ENCODE results near the gene NKAPL. TPM values are rescaled to one million over a fixed set of nuclear protein-coding genes. Genes with fewer than 3 reads are reported as not detected.

Gene NKAPL
- total and polyA plus RNA-seq, 2 of the 13 experiments (the other 11 are each of a cell fraction or from before 2014, with no cell fraction given): not detected

DNA sequence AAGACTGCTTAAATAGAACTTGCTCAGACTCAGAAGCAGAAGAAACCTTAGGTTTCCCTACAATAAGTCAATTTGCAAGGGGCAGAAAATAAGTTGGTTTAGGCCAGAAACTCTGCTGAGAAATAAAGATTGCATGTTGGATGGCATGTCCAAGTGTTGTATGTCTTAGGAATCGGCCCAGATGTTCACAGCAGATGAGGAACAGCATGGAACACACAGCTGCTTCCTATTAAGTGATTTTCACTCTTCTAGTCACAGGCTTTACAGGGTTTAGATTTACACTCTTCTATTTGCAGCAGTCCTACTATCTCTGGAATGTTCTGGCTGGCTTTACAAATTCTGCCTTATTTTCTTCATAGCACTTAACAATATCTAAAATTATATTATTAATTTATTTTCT is 10.2 kb upstream of the NKAPL start:
- H3K9ac ChIP-seq (ENCODE audit: insufficient read depth, low read depth, low read length): no peak overlapping the region
- DNase-seq (ENCODE audit: low spot score) (no peak), FAIRE-seq (no peak), ATAC-seq (no peak)
- no peak overlapping the region for H3K4me2 ChIP-seq (ENCODE audit: low read depth, low read length)
- peaks cover 12 to 37% of the 10 kb centered on the region in 2 experiments for H3K36me3 ChIP-seq (replicated peaks in 1 of 2; ENCODE audit: control insufficient read depth in 1 of 2, insufficient read depth in 2 of 2, low read length in 2 of 2)
- peaks cover 11% of the 10 kb centered on the region for H3K79me2 ChIP-seq (ENCODE audit: insufficient read depth, low read length)
- no peak overlapping the region for H3K4me3 ChIP-seq (replicated peaks in 1 of 3; ENCODE audit: insufficient read depth in 1 of 3, low read depth in 2 of 3, low read length in 3 of 3)
- ChIA-PET POLR2A (no interaction called here), CTCF (ENCODE audit: low intra/inter-chr PET ratio, low total read pairs) (no interaction called here)
- no peaks in the 10 kb centered on the region; a peak in 1 of 5 replicates for H3K27me3 ChIP-seq (ENCODE audit: control insufficient read depth in 1 of 2, insufficient read depth in 2 of 2, low read length in 2 of 2)
- H3K27ac ChIP-seq (ENCODE audit: extremely low read length, insufficient read depth, low read length): no peak overlapping the region
- BruUV-seq (replicated peaks): no TSS peak
- 88% methylated on average over 1 of the region's 1 CpG for WGBS (ENCODE audit: low lambda C conversion rate)
- no peaks in the 10 kb centered on the region for H4K20me1 ChIP-seq (ENCODE audit: insufficient read depth, low read length)
- peaks cover 24% of the 10 kb centered on the region for H3K4me1 ChIP-seq (ENCODE audit: insufficient read depth, low read length)
- no peak overlapping the region for H2AFZ ChIP-seq (ENCODE audit: low read length)
- no peaks in the 10 kb centered on the region for H3K9me3 ChIP-seq (ENCODE audit: low read length)
- intact Hi-C loops (cut with micrococcal nuclease; ENCODE audit: unreplicated experiment) (no loop called here), in situ Hi-C loops (cut with HindIII; ENCODE audit: extremely low pct_ligation_motif_present, low pct_unique_long_range_greater_than_20kb) (no loop called here)
- no peak for TF ChIP-seq GZF1 (CRISPR knock-in tag; IDR thresholded peaks at IDR 0.05)
- TF ChIP-seq JARID2 (CRISPR knock-in tag; IDR thresholded peaks at IDR 0.05; ENCODE audit: insufficient replicate concordance): no peak
- no peak for TF ChIP-seq SALL1 (CRISPR knock-in tag; IDR thresholded peaks at IDR 0.05)
- TF ChIP-seq MED13 (CRISPR knock-in tag; IDR thresholded peaks at IDR 0.05): no peak
- TF ChIP-seq CEBPB (IDR thresholded peaks at IDR 0.05; ENCODE audit: borderline replicate concordance, low read depth, low read length): no peak
- TF ChIP-seq, protein P1, sequence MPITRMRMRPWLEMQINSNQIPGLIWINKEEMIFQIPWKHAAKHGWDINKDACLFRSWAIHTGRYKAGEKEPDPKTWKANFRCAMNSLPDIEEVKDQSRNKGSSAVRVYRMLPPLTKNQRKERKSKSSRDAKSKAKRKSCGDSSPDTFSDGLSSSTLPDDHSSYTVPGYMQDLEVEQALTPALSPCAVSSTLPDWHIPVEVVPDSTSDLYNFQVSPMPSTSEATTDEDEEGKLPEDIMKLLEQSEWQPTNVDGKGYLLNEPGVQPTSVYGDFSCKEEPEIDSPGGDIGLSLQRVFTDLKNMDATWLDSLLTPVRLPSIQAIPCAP (CRISPR knock-in tag; IDR thresholded peaks at IDR 0.05; ENCODE audit: low read depth): no peak
- TF ChIP-seq, protein P2, sequence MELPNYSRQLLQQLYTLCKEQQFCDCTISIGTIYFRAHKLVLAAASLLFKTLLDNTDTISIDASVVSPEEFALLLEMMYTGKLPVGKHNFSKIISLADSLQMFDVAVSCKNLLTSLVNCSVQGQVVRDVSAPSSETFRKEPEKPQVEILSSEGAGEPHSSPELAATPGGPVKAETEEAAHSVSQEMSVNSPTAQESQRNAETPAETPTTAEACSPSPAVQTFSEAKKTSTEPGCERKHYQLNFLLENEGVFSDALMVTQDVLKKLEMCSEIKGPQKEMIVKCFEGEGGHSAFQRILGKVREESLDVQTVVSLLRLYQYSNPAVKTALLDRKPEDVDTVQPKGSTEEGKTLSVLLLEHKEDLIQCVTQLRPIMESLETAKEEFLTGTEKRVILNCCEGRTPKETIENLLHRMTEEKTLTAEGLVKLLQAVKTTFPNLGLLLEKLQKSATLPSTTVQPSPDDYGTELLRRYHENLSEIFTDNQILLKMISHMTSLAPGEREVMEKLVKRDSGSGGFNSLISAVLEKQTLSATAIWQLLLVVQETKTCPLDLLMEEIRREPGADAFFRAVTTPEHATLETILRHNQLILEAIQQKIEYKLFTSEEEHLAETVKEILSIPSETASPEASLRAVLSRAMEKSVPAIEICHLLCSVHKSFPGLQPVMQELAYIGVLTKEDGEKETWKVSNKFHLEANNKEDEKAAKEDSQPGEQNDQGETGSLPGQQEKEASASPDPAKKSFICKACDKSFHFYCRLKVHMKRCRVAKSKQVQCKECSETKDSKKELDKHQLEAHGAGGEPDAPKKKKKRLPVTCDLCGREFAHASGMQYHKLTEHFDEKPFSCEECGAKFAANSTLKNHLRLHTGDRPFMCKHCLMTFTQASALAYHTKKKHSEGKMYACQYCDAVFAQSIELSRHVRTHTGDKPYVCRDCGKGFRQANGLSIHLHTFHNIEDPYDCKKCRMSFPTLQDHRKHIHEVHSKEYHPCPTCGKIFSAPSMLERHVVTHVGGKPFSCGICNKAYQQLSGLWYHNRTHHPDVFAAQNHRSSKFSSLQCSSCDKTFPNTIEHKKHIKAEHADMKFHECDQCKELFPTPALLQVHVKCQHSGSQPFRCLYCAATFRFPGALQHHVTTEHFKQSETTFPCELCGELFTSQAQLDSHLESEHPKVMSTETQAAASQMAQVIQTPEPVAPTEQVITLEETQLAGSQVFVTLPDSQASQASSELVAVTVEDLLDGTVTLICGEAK (IDR thresholded peaks at IDR 0.05): no peak
- TF ChIP-seq, protein P2 (CRISPR knock-in tag; IDR thresholded peaks at IDR 0.05): no peak
- no peak for TF ChIP-seq PHB2 (IDR thresholded peaks at IDR 0.05; ENCODE audit: partially characterized antibody)
- TF ChIP-seq, protein P3, sequence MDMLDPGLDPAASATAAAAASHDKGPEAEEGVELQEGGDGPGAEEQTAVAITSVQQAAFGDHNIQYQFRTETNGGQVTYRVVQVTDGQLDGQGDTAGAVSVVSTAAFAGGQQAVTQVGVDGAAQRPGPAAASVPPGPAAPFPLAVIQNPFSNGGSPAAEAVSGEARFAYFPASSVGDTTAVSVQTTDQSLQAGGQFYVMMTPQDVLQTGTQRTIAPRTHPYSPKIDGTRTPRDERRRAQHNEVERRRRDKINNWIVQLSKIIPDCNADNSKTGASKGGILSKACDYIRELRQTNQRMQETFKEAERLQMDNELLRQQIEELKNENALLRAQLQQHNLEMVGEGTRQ (IDR thresholded peaks at IDR 0.05; ENCODE audit: low read depth, low read length): no peak
- TF ChIP-seq, protein P3 (CRISPR knock-in tag; IDR thresholded peaks at IDR 0.05; ENCODE audit: borderline replicate concordance): no peak

All from HepG2 (cell line).